Loucy (cell line): ENCODE measurements around the gene GAL3ST2.

ENCODE experiments used
- CTCF ChIP-seq: fragments of 200-600 bp; sonication (generic); conservative IDR thresholded peaks from 2 replicates; pipeline ENCODE4 v1.5.1; 2014; ENCODE audit warnings: mild to moderate bottlenecking, antibody characterized with exemption, low read length
- EZH2phosphoT487 ChIP-seq: fragments of 200-600 bp; IDR thresholded peaks from 2 replicates; pipeline ENCODE4 v1.6.1; 2018; ENCODE audit warnings: antibody characterized with exemption, mild to moderate bottlenecking, moderate library complexity, borderline replicate concordance

GRCh38 chr2:241852981-241853631, 76.5 kb downstream of the GAL3ST2 start:
- TF ChIP-seq CTCF = no peak
- TF ChIP-seq EZH2phosphoT487 = no peak
